DOHH2 (cell line): Measurements from ENCODE around the gene TMEM200A.

Source experiments
- CTCF ChIP-seq: fragments of 200-600 bp; sonication (generic); IDR thresholded peaks from one replicate; pipeline ENCODE4 v1.5.1; 2014; ENCODE audit warnings: antibody characterized with exemption, mild to moderate bottlenecking, low read depth, low read length; ENCODE audit not compliant: poor library complexity, severe bottlenecking
- EZH2phosphoT487 ChIP-seq: fragments of 200-600 bp; sonication (generic); IDR thresholded peaks from 2 replicates; pipeline ENCODE4 v1.6.1; 2017; ENCODE audit warnings: borderline replicate concordance, mild to moderate bottlenecking, antibody characterized with exemption, low read length, moderate library complexity, mixed read lengths

DNA sequence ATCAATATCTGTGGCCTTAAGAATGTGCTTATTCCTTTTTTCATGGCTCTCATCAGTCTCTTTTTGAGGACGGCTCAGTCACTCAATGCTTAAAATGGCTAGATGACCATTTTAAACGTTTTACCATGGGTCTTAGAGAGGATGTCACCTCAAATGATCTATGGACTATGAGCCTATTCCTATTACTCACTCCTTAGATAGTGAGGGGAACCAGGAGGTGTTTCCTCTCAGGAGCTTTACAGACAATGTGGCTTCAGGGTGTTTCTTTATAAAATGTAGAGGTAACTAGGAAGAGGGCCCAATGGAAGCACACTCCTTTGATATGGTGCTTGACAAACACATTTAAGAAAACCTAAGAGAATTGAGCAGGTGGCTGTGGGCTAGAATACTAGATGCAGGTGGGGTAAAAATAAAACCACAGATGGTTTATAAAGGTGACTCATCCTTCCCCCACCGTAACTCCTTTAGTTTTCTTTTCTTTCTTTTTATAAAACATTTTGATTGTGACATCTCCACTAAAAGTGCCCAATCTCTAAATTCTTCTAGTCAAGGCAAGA, 1.5 kb upstream of the TMEM200A start:
- TF ChIP-seq EZH2phosphoT487 = no peak
- no peak for TF ChIP-seq CTCF
